Stimulated activated CD8-positive, alpha-beta memory T cell treated with anti-CD3 and anti-CD28 coated beads, Interleukin-12 subunit alpha, Interleukin-12 subunit beta, amount 100 ng/mL, for 4 hours (primary cell): ENCODE results near the gene COL9A1.

ENCODE experiments used
- DNase-seq: peaks from one replicate; pipeline ENCODE4 v3.0.0-alpha.2; 2020; ENCODE audit warnings: low read depth

Gene COL9A1

GRCh38 chr6:70286905-70287304, 16.0 kb downstream of the COL9A1 start:
- no peak for DNase-seq

- no peak for DNase-seq
Measured at GRCh38 chr6:70285201-70285600, 17.7 kb downstream of the COL9A1 start.

- no peak for DNase-seq
Measured at GRCh38 chr6:70282919-70283461, 19.9 kb downstream of the COL9A1 start.

GRCh38 chr6:70282312-70282918, 20.5 kb downstream of the COL9A1 start:
- DNase-seq, result no peak

GRCh38 chr6:70281923-70282311, 21.0 kb downstream of the COL9A1 start:
- DNase-seq, result no peak

GRCh38 chr6:70280400-70280853, 22.5 kb downstream of the COL9A1 start:
- DNase-seq, result no peak

GRCh38 chr6:70277470-70277869, 25.4 kb downstream of the COL9A1 start:
- DNase-seq, result no peak

GRCh38 chr6:70274338-70274737, 28.5 kb downstream of the COL9A1 start:
- no peak for DNase-seq

GRCh38 chr6:70272071-70272470, 30.8 kb downstream of the COL9A1 start:
- DNase-seq, result no peak

- no peak for DNase-seq
Measured at GRCh38 chr6:70270287-70271005, 32.4 kb downstream of the COL9A1 start.

- no peak for DNase-seq
Measured at GRCh38 chr6:70266142-70266541, 36.7 kb downstream of the COL9A1 start.

- no peak for DNase-seq
Measured at GRCh38 chr6:70264306-70264705, 38.6 kb downstream of the COL9A1 start.

GRCh38 chr6:70258483-70258882, 44.4 kb downstream of the COL9A1 start:
- no peak for DNase-seq

GRCh38 chr6:70257768-70258273, 45.1 kb downstream of the COL9A1 start:
- DNase-seq, result no peak

- no peak for DNase-seq
Measured at GRCh38 chr6:70254784-70255183, 48.1 kb downstream of the COL9A1 start.

GRCh38 chr6:70253923-70254322, 49.0 kb downstream of the COL9A1 start:
- DNase-seq, result no peak

- no peak for DNase-seq
Measured at GRCh38 chr6:70252604-70253003, 50.3 kb downstream of the COL9A1 start.

- no peak for DNase-seq
Measured at GRCh38 chr6:70246118-70246517, 56.8 kb downstream of the COL9A1 start.

- DNase-seq, result no peak
Measured at GRCh38 chr6:70241991-70242420, 60.9 kb downstream of the COL9A1 start.

GRCh38 chr6:70241031-70241430, 61.9 kb downstream of the COL9A1 start:
- no peak for DNase-seq

GRCh38 chr6:70236343-70236742, 66.5 kb downstream of the COL9A1 start:
- DNase-seq, result no peak

GRCh38 chr6:70234561-70235236, 68.2 kb downstream of the COL9A1 start:
- no peak for DNase-seq

GRCh38 chr6:70231311-70231710, 71.6 kb downstream of the COL9A1 start:
- no peak for DNase-seq
